Liver (tissue), 9 donors: ENCODE data around the gene HTT-AS. TPM values are rescaled to one million over a fixed set of nuclear protein-coding genes. Genes with fewer than 3 reads are reported as not detected.

Source experiments
- DNase-seq: peaks from one replicate; pipeline ENCODE4 v3.0.0-alpha.2; 2017; ENCODE audit warnings: low spot score
- H3K27ac ChIP-seq, 2 donors: one replicate each; pipeline ENCODE4 v1.7.0; 2013; ENCODE audit warnings: inconsistent platforms in 2 of 2, low read length in 2 of 2, control low read depth in 1 of 2, low read depth in 1 of 2, mild to moderate bottlenecking in 1 of 2
- H3K27me3 ChIP-seq, 4 donors: one replicate each; pipeline versions ENCODE4 v1.6.1 to v1.7.0; 2013; ENCODE audit warnings: low read length in 3 of 4, inconsistent platforms in 1 of 4, mild to moderate bottlenecking in 1 of 4, moderate library complexity in 1 of 4; ENCODE audit not compliant: control insufficient read depth in 4 of 4, insufficient read depth in 4 of 4
- H3K36me3 ChIP-seq, 4 donors: one replicate each; pipeline versions ENCODE4 v1.6.1 to v1.7.0; 2013; ENCODE audit warnings: low read length in 3 of 4, mild to moderate bottlenecking in 3 of 4, low read depth in 1 of 4, moderate library complexity in 1 of 4; ENCODE audit not compliant: control insufficient read depth in 4 of 4, insufficient read depth in 3 of 4
- H3K4me1 ChIP-seq, 4 donors: one replicate each; pipeline versions ENCODE4 v1.6.1 to v1.7.0; 2013; ENCODE audit warnings: low read length in 3 of 4, mild to moderate bottlenecking in 3 of 4, moderate library complexity in 1 of 4; ENCODE audit not compliant: control insufficient read depth in 4 of 4, insufficient read depth in 4 of 4
- H3K4me3 ChIP-seq, 3 donors: one replicate each; pipeline versions ENCODE4 v1.6.1 to v1.7.0; 2013; ENCODE audit warnings: low read length in 3 of 3, control low read depth in 1 of 3, low read depth in 1 of 3, mild to moderate bottlenecking in 1 of 3
- H3K9ac ChIP-seq, 2 donors: one replicate each; pipeline ENCODE4 v1.7.0; 2013; ENCODE audit warnings: low read length in 2 of 2, mild to moderate bottlenecking in 2 of 2, moderate library complexity in 2 of 2, control low read depth in 1 of 2, low read depth in 1 of 2
- H3K9me3 ChIP-seq, 4 donors: one replicate each; pipeline versions ENCODE4 v1.6.1 to v1.7.0; 2013; ENCODE audit warnings: low read length in 3 of 4; ENCODE audit not compliant: control insufficient read depth in 4 of 4
- EGR1 ChIP-seq, 2 donors: IDR thresholded peaks; 2 replicates each; pipeline ENCODE4 v1.6.1; 2016 to 2018; ENCODE audit warnings: antibody characterized with exemption in 2 of 2, low read depth in 2 of 2
- FOXA1 ChIP-seq: IDR thresholded peaks from 2 replicates; pipeline ENCODE4 v1.6.1; 2016; ENCODE audit warnings: antibody characterized with exemption
- FOXA2 ChIP-seq: IDR thresholded peaks from 2 replicates; pipeline ENCODE4 v1.6.1; 2016; ENCODE audit warnings: antibody characterized with exemption
- GABPA ChIP-seq, 2 donors: IDR thresholded peaks in 1 of 2; conservative IDR thresholded peaks in 1 of 2; 2 replicates each; pipeline ENCODE4 v1.6.1; 2016; ENCODE audit warnings: antibody characterized with exemption in 2 of 2, mild to moderate bottlenecking in 1 of 2, moderate library complexity in 1 of 2
- HNF4A ChIP-seq, 2 donors: conservative IDR thresholded peaks; 2 replicates each; pipeline ENCODE4 v1.6.1; 2016; ENCODE audit warnings: antibody characterized with exemption in 2 of 2, mild to moderate bottlenecking in 2 of 2
- HNF4G ChIP-seq: IDR thresholded peaks from 2 replicates; pipeline ENCODE4 v1.6.1; 2016; ENCODE audit warnings: antibody characterized with exemption
- JUND ChIP-seq, 2 donors: IDR thresholded peaks; 2 replicates each; pipeline ENCODE4 v1.6.1; 2016; ENCODE audit warnings: antibody characterized with exemption in 2 of 2
- NR2F2 ChIP-seq: IDR thresholded peaks from 2 replicates; pipeline ENCODE4 v1.6.1; 2016; ENCODE audit warnings: antibody characterized with exemption
- RAD21 ChIP-seq, 2 donors: IDR thresholded peaks; 2 replicates each; pipeline ENCODE4 v1.6.1; 2016; ENCODE audit warnings: antibody characterized with exemption in 2 of 2, mild to moderate bottlenecking in 2 of 2
- RXRA ChIP-seq, 2 donors: IDR thresholded peaks; 2 replicates each; pipeline ENCODE4 v1.6.1; 2017 to 2018; ENCODE audit warnings: antibody characterized with exemption in 2 of 2, mild to moderate bottlenecking in 1 of 2
- SP1 ChIP-seq: IDR thresholded peaks from 2 replicates; pipeline ENCODE4 v1.6.1; 2018; ENCODE audit warnings: antibody characterized with exemption, mild to moderate bottlenecking
- TAF1 ChIP-seq: conservative IDR thresholded peaks from 2 replicates; pipeline ENCODE4 v1.6.1; 2016; ENCODE audit warnings: antibody characterized with exemption, mild to moderate bottlenecking
- YY1 ChIP-seq: IDR thresholded peaks from 2 replicates; pipeline ENCODE4 v1.6.1; 2016; ENCODE audit warnings: antibody characterized with exemption, mild to moderate bottlenecking
- WGBS: extraction: QIAGEN DNeasy Blood & Tissue Kit; methylation state at CpG from one replicate; pipeline ENCODE4 v1.1.7; 2013; 5-methylcytosine and 5-hydroxymethylcytosine counted together
- polyA plus RNA-seq, 2 donors: library from polyadenylated mRNA; stranded (reverse) in 1 of 2; unstranded in 1 of 2; fragments of 200-250 nt in 1 of 2; fragments of >200 nt in 1 of 2; fragmentation: Nextera tagmentation in 1 of 2; extraction: Ambion mirVana in 1 of 2; gene quantifications; one replicate each; pipeline versions ENCODE4 v1.2.1 to v1.2.3, GENCODE V29; 2013 to 2015
- total RNA-seq, 2 donors: library from RNA; depleted of rRNA; stranded (reverse); fragments of >200 nt; gene quantifications; one replicate each; pipeline ENCODE4 v1.2.3, GENCODE V29; 2014
- TF ChIP-seq, protein P1 (sequence below): IDR thresholded peaks from 2 replicates; pipeline ENCODE4 v1.6.1; 2016; ENCODE audit warnings: antibody characterized with exemption
- TF ChIP-seq, protein P2 (sequence below): fragments of 150-350 bp; IDR thresholded peaks from 2 replicates; pipeline ENCODE4 v1.5.1; 2017; ENCODE audit warnings: improper control_type of control experiment, low read depth, low read length; ENCODE audit not compliant: missing input control
- TF ChIP-seq, protein P3 (sequence below): IDR thresholded peaks from 2 replicates; pipeline ENCODE4 v1.6.1; 2016; ENCODE audit warnings: antibody characterized with exemption
- TF ChIP-seq, protein P4 (sequence below): IDR thresholded peaks from 2 replicates; pipeline ENCODE4 v1.6.1; 2016; ENCODE audit warnings: antibody characterized with exemption, mild to moderate bottlenecking
- TF ChIP-seq, protein P5 (sequence below): IDR thresholded peaks from 2 replicates; pipeline ENCODE4 v1.6.1; 2016; ENCODE audit warnings: antibody characterized with exemption
- donor health status: healthy.
- donor health status: healthy.
- donor health status: healthy.
- donor health status: healthy.
- donor health status: healthy.

HTT-AS gene
- total and polyA plus RNA-seq, 4 donors = not detected

DNA sequence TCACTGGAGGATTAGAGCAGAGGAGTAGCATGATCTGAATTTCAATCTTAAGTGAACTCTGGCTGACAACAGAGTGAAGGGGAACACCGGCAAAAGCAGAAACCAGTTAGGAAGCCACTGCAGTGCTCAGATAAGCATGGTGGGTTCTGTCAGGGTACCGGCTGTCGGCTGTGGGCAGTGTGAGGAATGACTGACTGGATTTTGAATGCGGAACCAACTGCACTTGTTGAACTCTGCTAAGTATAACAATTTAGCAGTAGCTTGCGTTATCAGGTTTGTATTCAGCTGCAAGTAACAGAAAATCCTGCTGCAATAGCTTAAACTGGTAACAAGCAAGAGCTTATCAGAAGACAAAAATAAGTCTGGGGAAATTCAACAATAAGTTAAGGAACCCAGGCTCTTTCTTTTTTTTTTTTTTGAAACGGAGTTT lies 5.4 kb upstream of the HTT-AS start:
- Histone ChIP-seq H3K9ac (no peak overlapping the region), H3K27ac (no peak overlapping the region), H3K4me3 (no peak overlapping the region), H3K36me3 (no peaks in the 10 kb centered on the region), H3K27me3 (no peaks in the 10 kb centered on the region), H3K4me1 (peaks cover 0 to 18% (median 12%) of the 10 kb centered on the region in 4 donors), H3K9me3 (no peaks in the 10 kb centered on the region)
- TF ChIP-seq RAD21 (IDR thresholded peaks at IDR 0.05) = no peak
- TF ChIP-seq, protein P1, sequence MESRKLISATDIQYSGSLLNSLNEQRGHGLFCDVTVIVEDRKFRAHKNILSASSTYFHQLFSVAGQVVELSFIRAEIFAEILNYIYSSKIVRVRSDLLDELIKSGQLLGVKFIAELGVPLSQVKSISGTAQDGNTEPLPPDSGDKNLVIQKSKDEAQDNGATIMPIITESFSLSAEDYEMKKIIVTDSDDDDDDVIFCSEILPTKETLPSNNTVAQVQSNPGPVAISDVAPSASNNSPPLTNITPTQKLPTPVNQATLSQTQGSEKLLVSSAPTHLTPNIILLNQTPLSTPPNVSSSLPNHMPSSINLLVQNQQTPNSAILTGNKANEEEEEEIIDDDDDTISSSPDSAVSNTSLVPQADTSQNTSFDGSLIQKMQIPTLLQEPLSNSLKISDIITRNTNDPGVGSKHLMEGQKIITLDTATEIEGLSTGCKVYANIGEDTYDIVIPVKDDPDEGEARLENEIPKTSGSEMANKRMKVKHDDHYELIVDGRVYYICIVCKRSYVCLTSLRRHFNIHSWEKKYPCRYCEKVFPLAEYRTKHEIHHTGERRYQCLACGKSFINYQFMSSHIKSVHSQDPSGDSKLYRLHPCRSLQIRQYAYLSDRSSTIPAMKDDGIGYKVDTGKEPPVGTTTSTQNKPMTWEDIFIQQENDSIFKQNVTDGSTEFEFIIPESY = no peak
- no peak for TF ChIP-seq YY1
- TF ChIP-seq SP1 = no peak
- TF ChIP-seq HNF4G = no peak
- no peak for TF ChIP-seq FOXA2
- no peak for TF ChIP-seq FOXA1
- no peak for TF ChIP-seq RXRA (IDR thresholded peaks at IDR 0.05)
- no peak for TF ChIP-seq NR2F2
- TF ChIP-seq, protein P2, sequence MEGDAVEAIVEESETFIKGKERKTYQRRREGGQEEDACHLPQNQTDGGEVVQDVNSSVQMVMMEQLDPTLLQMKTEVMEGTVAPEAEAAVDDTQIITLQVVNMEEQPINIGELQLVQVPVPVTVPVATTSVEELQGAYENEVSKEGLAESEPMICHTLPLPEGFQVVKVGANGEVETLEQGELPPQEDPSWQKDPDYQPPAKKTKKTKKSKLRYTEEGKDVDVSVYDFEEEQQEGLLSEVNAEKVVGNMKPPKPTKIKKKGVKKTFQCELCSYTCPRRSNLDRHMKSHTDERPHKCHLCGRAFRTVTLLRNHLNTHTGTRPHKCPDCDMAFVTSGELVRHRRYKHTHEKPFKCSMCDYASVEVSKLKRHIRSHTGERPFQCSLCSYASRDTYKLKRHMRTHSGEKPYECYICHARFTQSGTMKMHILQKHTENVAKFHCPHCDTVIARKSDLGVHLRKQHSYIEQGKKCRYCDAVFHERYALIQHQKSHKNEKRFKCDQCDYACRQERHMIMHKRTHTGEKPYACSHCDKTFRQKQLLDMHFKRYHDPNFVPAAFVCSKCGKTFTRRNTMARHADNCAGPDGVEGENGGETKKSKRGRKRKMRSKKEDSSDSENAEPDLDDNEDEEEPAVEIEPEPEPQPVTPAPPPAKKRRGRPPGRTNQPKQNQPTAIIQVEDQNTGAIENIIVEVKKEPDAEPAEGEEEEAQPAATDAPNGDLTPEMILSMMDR = no peak
- no peak for TF ChIP-seq EGR1 (IDR thresholded peaks at IDR 0.05; ENCODE audit: low read depth in 2 of 2)
- no peak for TF ChIP-seq JUND (IDR thresholded peaks at IDR 0.05)
- TF ChIP-seq, protein P3, sequence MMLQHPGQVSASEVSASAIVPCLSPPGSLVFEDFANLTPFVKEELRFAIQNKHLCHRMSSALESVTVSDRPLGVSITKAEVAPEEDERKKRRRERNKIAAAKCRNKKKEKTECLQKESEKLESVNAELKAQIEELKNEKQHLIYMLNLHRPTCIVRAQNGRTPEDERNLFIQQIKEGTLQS = no peak
- TF ChIP-seq HNF4A (conservative IDR thresholded peaks at IDR 0.05) = no peak
- TF ChIP-seq TAF1 = no peak
- TF ChIP-seq, protein P4, sequence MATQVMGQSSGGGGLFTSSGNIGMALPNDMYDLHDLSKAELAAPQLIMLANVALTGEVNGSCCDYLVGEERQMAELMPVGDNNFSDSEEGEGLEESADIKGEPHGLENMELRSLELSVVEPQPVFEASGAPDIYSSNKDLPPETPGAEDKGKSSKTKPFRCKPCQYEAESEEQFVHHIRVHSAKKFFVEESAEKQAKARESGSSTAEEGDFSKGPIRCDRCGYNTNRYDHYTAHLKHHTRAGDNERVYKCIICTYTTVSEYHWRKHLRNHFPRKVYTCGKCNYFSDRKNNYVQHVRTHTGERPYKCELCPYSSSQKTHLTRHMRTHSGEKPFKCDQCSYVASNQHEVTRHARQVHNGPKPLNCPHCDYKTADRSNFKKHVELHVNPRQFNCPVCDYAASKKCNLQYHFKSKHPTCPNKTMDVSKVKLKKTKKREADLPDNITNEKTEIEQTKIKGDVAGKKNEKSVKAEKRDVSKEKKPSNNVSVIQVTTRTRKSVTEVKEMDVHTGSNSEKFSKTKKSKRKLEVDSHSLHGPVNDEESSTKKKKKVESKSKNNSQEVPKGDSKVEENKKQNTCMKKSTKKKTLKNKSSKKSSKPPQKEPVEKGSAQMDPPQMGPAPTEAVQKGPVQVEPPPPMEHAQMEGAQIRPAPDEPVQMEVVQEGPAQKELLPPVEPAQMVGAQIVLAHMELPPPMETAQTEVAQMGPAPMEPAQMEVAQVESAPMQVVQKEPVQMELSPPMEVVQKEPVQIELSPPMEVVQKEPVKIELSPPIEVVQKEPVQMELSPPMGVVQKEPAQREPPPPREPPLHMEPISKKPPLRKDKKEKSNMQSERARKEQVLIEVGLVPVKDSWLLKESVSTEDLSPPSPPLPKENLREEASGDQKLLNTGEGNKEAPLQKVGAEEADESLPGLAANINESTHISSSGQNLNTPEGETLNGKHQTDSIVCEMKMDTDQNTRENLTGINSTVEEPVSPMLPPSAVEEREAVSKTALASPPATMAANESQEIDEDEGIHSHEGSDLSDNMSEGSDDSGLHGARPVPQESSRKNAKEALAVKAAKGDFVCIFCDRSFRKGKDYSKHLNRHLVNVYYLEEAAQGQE = no peak
- no peak for TF ChIP-seq GABPA (IDR thresholded peaks at IDR 0.05 in 1 of 2, conservative IDR thresholded peaks at IDR 0.05 in 1 of 2)
- TF ChIP-seq, protein P5, sequence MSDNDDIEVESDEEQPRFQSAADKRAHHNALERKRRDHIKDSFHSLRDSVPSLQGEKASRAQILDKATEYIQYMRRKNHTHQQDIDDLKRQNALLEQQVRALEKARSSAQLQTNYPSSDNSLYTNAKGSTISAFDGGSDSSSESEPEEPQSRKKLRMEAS = no peak
- DNase-seq = no peak
- WGBS = 79% methylated on average over 6 of the region's 6 CpGs
